ENCODE results near the gene SRGAP3.

SRGAP3 gene

GRCh38 chr3:9206287-9206686 is 43.2 kb downstream of the SRGAP3 start:
- no peak overlapping the region for H3K4me3 ChIP-seq (ENCODE audit: low read depth, low read length)
- no peak for DNase-seq (ENCODE audit: low read depth)

DNA sequence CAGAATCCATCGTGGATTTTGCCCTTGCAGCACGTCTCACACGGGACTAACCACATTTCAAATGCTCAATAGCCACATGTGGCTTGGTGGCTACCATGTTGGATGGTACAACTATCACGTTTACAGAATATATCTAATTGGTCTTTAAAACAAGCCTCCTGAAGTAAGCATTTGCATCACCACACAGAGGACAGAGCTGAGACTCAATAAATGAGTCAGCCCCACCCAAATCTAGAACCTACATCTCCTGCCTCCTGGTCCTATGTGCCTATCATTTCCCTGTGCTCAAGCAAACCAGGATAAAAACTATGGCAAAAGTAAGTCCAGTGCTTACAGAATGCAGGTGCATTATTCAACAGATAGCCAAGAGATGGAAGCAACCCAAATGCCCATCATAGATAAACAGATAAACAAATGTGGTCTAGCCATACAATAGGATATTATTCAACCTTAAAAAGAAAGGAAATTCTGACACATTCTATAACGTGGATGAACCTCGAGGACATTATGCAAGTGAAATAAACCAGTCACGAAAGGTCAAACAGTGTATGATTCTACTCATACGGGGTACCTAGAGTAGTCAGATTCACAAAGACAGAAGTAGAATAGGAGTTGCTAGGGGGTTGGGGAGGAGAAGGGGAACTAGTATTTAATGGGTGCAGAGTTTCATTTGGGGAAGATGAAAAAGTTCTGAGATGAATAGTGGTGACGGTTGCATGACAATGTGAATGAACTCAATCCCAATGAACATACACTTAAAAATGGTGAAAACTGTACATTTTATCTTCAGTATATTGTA is 43.9 kb downstream of the SRGAP3 start:
- no peak overlapping the region for H3K4me3 ChIP-seq (ENCODE audit: low read depth, low read length)

GRCh38 chr3:9204253-9204992 is 45.0 kb downstream of the SRGAP3 start:
- H3K4me3 ChIP-seq (ENCODE audit: low read depth, low read length): no peak overlapping the region
- DNase-seq (ENCODE audit: low read depth): no peak

More for the DNA sequence above, 43.9 kb downstream of the SRGAP3 start:
- no peak for DNase-seq (ENCODE audit: low read depth)

GRCh38 chr3:9203317-9203716 is 46.1 kb downstream of the SRGAP3 start:
- no peak overlapping the region for H3K4me3 ChIP-seq (ENCODE audit: low read depth, low read length)
- no peak for DNase-seq (ENCODE audit: low read depth)

- DNase-seq (ENCODE audit: low read depth): no peak
These were observed 46.9 kb downstream of the SRGAP3 start for GRCh38 chr3:9202546-9202945.

GRCh38 chr3:9201955-9202354 is 47.5 kb downstream of the SRGAP3 start:
- no peak overlapping the region for H3K4me3 ChIP-seq (ENCODE audit: low read depth, low read length)
- no peak for DNase-seq (ENCODE audit: low read depth)

More at GRCh38 chr3:9202546-9202945, 46.9 kb downstream of the SRGAP3 start:
- no peak overlapping the region for H3K4me3 ChIP-seq (ENCODE audit: low read depth, low read length)

DNA sequence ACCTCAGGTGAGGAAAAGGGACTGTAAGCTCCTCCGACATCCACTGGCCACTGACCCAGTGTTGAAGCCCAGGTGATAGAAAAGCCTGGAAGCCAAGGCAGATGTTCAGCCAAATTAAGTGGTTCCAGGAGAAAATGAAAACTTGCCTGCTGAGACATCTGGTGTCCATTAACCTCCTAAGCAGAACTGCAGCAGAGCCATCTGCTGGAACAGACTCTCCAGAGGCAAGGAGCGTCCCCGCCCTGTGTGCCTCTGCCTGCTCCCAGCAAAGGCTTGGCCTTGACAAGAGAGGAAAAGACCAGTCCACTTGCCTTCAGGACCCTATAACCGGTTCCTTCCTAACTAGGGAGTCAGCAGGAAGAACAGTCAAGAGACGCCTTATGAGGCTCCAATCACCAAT is 48.2 kb downstream of the SRGAP3 start:
- DNase-seq (ENCODE audit: low read depth): no peak
- no peak overlapping the region for H3K4me3 ChIP-seq (ENCODE audit: low read depth, low read length)

GRCh38 chr3:9199775-9200174 is 49.7 kb downstream of the SRGAP3 start:
- DNase-seq (ENCODE audit: low read depth): no peak
- no peak overlapping the region for H3K4me3 ChIP-seq (ENCODE audit: low read depth, low read length)

GRCh38 chr3:9198899-9199335 is 50.5 kb downstream of the SRGAP3 start:
- no peak overlapping the region for H3K4me3 ChIP-seq (ENCODE audit: low read depth, low read length)
- DNase-seq (ENCODE audit: low read depth): no peak

DNA sequence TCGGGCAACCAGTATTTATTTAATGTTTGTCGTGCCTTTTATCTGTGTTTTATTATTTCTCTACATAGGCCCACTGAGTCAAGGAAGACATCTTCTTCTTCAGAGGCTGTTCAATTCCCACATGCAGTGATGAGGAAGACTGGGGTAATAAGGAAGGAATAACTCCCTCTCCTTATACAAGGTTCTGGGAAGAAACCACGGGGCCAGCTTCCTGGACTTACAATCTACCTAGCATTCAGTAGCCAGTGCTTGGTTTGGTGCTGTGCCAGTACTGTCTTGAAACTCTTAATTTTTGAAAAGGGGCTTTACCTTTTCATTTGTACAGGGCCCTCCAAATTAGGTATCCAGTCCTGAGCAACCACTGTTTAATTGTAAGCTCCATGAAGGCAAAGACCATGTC is 51.2 kb downstream of the SRGAP3 start:
- no peak overlapping the region for H3K4me3 ChIP-seq (ENCODE audit: low read depth, low read length)
- DNase-seq (ENCODE audit: low read depth): no peak

DNA sequence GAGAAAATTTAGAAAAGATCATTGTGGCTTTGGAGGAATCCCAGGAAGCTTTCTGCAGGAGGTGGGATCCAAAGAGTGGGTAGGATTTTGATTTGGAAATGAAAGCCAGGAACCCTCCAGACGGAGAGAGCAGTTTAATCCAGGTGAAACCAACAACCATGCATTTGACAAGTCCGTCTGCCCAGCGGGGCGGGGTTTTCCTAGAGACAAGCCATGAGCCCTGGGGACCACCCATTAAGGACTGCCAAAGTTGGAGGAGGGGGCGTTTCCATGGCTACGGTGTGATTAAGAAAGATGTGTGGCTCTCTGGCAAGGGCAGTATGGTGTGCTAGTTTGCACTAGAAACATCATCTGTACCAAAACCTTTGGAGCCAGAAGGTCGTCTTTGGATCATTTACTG is 53.4 kb downstream of the SRGAP3 start:
- no peak for DNase-seq (ENCODE audit: low read depth)
- H3K4me3 ChIP-seq (ENCODE audit: low read depth, low read length): no peak overlapping the region

- DNase-seq (ENCODE audit: low read depth): no peak
- no peak overlapping the region for H3K4me3 ChIP-seq (ENCODE audit: low read depth, low read length)
These were observed 54.1 kb downstream of the SRGAP3 start for GRCh38 chr3:9195390-9195789.

DNA sequence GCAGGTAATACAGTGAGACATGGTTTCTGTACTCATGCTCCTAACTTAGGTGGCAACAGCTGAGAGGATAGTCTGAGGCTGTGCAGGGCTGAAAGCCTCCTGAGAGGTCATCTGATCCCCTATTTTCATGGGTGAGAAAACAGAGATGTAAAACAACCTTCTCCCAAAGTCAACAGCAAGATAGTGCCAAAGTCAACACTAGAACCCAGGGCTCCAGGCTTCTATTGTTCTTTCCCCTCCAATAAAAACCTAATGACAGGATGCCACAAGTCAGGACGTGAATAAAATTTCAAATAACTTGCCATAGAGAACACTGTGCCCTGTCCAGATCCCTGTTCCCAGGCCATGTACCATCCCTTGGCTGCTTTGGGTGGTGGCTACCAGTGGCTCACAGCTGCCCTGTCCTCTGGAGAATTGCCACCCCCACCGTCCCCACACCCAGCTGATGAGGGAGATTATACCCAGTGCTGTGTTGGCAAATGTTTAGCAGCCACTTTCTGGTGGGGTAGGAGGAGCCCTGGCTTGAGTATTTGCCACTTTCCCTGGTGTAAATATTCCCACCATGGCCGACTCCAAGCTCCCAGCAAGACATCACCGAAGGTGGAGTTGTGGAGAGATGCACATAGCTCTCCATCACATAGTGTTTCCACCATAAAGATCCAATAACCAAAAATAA is 54.8 kb downstream of the SRGAP3 start:
- DNase-seq (ENCODE audit: low read depth): no peak
- H3K4me3 ChIP-seq (ENCODE audit: low read depth, low read length): no peak overlapping the region

GRCh38 chr3:9193633-9194195 is 55.7 kb downstream of the SRGAP3 start:
- H3K4me3 ChIP-seq (ENCODE audit: low read depth, low read length): no peak overlapping the region
- DNase-seq (ENCODE audit: low read depth): no peak

GRCh38 chr3:9193211-9193610 is 56.2 kb downstream of the SRGAP3 start:
- no peak overlapping the region for H3K4me3 ChIP-seq (ENCODE audit: low read depth, low read length)
- no peak for DNase-seq (ENCODE audit: low read depth)

- H3K4me3 ChIP-seq (ENCODE audit: low read depth, low read length): no peak overlapping the region
- no peak for DNase-seq (ENCODE audit: low read depth)
These were observed 57.0 kb downstream of the SRGAP3 start for GRCh38 chr3:9192248-9193025.

DNA sequence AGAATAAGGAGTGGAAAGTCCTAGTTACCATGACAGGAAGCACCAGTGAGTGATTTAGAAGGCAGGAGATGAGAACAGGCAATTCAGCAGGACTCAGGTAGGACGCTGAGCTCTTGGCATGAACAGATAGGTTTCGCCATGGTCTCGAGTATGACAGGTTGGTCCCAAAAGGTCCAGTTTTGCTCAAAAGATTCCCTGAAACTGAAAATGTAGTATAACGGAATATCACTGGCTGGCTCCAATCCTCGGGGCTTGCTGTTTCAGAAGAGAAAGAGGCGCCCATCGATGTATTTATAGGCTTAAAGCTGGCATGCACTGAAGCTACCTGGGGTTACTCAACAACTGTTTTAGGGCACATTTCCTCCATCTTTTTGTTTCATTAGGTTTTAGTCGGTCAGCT is 59.2 kb downstream of the SRGAP3 start:
- no peak overlapping the region for H3K4me3 ChIP-seq (ENCODE audit: low read depth, low read length)
- no peak for DNase-seq (ENCODE audit: low read depth)

- no peak for DNase-seq (ENCODE audit: low read depth)
- H3K4me3 ChIP-seq (ENCODE audit: low read depth, low read length): no peak overlapping the region
These were observed 60.9 kb downstream of the SRGAP3 start for GRCh38 chr3:9188583-9188982.

- H3K4me3 ChIP-seq (ENCODE audit: low read depth, low read length): no peak overlapping the region
- DNase-seq (ENCODE audit: low read depth): no peak
These were observed 63.7 kb downstream of the SRGAP3 start for GRCh38 chr3:9185701-9186100.
